Uterus (tissue), 4 donors: ENCODE measurements around the gene CRYZ. TPM values are rescaled to one million over a fixed set of nuclear protein-coding genes. Genes with fewer than 3 reads are reported as not detected.

Experiments
- DNase-seq, 2 donors: peaks; one replicate each; pipeline ENCODE4 v3.0.0-alpha.2; 2019 to 2020
- H3K27ac ChIP-seq, 2 donors: fragments of 200-600 bp; sonication (generic); 1 replicate in 1 of 2; 2 replicates in 1 of 2; pipeline ENCODE4 v1.5.1; 2016 to 2018
- H3K27me3 ChIP-seq, 2 donors: fragments of 200-600 bp; sonication (generic); one replicate each; pipeline ENCODE4 v1.5.1; 2018 to 2019; ENCODE audit warnings: control low read depth in 1 of 2
- H3K36me3 ChIP-seq, 2 donors: fragments of 200-600 bp; sonication (generic); one replicate each; pipeline ENCODE4 v1.5.1; 2019; ENCODE audit warnings: control low read depth in 1 of 2
- H3K4me1 ChIP-seq, 2 donors: fragments of 200-600 bp; sonication (generic); one replicate each; pipeline ENCODE4 v1.5.1; 2018 to 2019; ENCODE audit warnings: control low read depth in 1 of 2
- H3K4me3 ChIP-seq, 2 donors: fragments of 200-600 bp; sonication (generic); 1 replicate in 1 of 2; 2 replicates in 1 of 2; pipeline ENCODE4 v1.5.1; 2018 to 2019; ENCODE audit warnings: mild to moderate bottlenecking in 1 of 2
- H3K9me3 ChIP-seq, 2 donors: fragments of 200-600 bp; sonication (generic); one replicate each; pipeline ENCODE4 v1.5.1; 2019; ENCODE audit warnings: control low read depth in 1 of 2
- POLR2A ChIP-seq, 2 donors: fragments of 450-650 bp; IDR thresholded peaks; one replicate each; pipeline ENCODE4 v1.6.1; 2016; ENCODE audit warnings: antibody characterized with exemption in 2 of 2, mild to moderate bottlenecking in 1 of 2, moderate library complexity in 1 of 2
- intact Hi-C: fragments of 100-400 bp; cut with DNase I; formaldehyde crosslinking; loops from one replicate; pipeline ENCODE4 v1.15.1; 2023; ENCODE audit warnings: low total_unique reads
- total RNA-seq, 4 donors: library from RNA; depleted of rRNA in 3 of 4; stranded (reverse); fragments of >200 nt in 3 of 4; gene quantifications; one replicate each; pipeline versions ENCODE4 v1.1.0 to v1.2.4, GENCODE V29; 2014 to 2023
- TF ChIP-seq, protein P1 (sequence below), 4 experiments: fragments of 200-600 bp in 2 of 4; fragments of 450-650 bp in 2 of 4; sonication (generic) in 2 of 4; IDR thresholded peaks; one replicate each; pipeline ENCODE4 v1.5.1; 2016 to 2019; ENCODE audit warnings: antibody characterized with exemption in 4 of 4, mild to moderate bottlenecking in 2 of 4, moderate library complexity in 1 of 4
- donor health status: DM: yes; HTN: yes; CAD: no.

Gene CRYZ
- total RNA-seq, 4 donors from 2014 or later = 22.4 to 53.7 (median 36.4) TPM

DNA sequence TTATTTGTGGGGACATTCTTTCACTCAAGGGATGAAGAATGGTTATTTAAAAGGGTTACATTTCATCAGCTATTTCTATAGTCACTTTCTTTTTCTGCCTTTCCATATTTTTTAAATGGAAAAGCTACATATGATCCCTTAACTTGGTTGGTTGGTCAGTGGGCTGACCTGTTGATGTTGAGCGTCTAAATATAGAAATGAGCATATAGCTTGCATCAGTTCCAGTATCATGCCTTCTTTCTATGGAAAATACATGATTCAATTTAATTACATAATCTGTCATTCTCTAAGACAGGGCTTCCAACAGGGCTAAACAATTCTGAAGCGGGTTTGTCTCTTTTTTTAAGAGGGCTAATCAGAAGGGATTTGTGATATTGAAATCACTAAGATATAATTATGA is 40.7 kb upstream of the CRYZ start:
- Histone ChIP-seq H3K27me3 (peaks cover 0 to 4% of the 10 kb centered on the region in 2 donors), H3K4me1 (no peaks in the 10 kb centered on the region), H3K36me3 (no peaks in the 10 kb centered on the region), H3K27ac (no peak overlapping the region), H3K9me3 (no peaks in the 10 kb centered on the region), H3K4me3 (no peak overlapping the region)
- no peak for TF ChIP-seq POLR2A (IDR thresholded peaks at IDR 0.05)
- TF ChIP-seq, protein P1, sequence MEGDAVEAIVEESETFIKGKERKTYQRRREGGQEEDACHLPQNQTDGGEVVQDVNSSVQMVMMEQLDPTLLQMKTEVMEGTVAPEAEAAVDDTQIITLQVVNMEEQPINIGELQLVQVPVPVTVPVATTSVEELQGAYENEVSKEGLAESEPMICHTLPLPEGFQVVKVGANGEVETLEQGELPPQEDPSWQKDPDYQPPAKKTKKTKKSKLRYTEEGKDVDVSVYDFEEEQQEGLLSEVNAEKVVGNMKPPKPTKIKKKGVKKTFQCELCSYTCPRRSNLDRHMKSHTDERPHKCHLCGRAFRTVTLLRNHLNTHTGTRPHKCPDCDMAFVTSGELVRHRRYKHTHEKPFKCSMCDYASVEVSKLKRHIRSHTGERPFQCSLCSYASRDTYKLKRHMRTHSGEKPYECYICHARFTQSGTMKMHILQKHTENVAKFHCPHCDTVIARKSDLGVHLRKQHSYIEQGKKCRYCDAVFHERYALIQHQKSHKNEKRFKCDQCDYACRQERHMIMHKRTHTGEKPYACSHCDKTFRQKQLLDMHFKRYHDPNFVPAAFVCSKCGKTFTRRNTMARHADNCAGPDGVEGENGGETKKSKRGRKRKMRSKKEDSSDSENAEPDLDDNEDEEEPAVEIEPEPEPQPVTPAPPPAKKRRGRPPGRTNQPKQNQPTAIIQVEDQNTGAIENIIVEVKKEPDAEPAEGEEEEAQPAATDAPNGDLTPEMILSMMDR (IDR thresholded peaks at IDR 0.05) = no peak
- DNase-seq = no peak
- intact Hi-C loops = no loop called here

- H3K9me3 ChIP-seq = no peaks in the 10 kb centered on the region
- H3K27me3 ChIP-seq = peaks cover 0 to 4% of the 10 kb centered on the region in 2 donors
- no peaks in the 10 kb centered on the region for H3K36me3 ChIP-seq
- no peak for TF ChIP-seq POLR2A (IDR thresholded peaks at IDR 0.05)
- TF ChIP-seq, protein P1 (IDR thresholded peaks at IDR 0.05) = no peak
- no peak for DNase-seq
- H3K27ac ChIP-seq = no peak overlapping the region
- intact Hi-C loops = no loop called here
- H3K4me1 ChIP-seq = no peaks in the 10 kb centered on the region
- H3K4me3 ChIP-seq = no peak overlapping the region
These were observed 40.1 kb upstream of the CRYZ start for GRCh38 chr1:74772945-74773344.

GRCh38 chr1:74771913-74772515 is 39.2 kb upstream of the CRYZ start:
- H3K4me3 ChIP-seq = no peak overlapping the region
- H3K27ac ChIP-seq = no peak overlapping the region
- TF ChIP-seq, protein P1 (IDR thresholded peaks at IDR 0.05) = peak; percentile 41 to 52 (median 51)
- no peak for TF ChIP-seq POLR2A (IDR thresholded peaks at IDR 0.05)
- no peak for DNase-seq
- peaks cover 0 to 4% of the 10 kb centered on the region in 2 donors for H3K27me3 ChIP-seq
- intact Hi-C loops = no loop called here
- H3K36me3 ChIP-seq = no peaks in the 10 kb centered on the region
- no peaks in the 10 kb centered on the region for H3K9me3 ChIP-seq
- no peaks in the 10 kb centered on the region for H3K4me1 ChIP-seq

DNA sequence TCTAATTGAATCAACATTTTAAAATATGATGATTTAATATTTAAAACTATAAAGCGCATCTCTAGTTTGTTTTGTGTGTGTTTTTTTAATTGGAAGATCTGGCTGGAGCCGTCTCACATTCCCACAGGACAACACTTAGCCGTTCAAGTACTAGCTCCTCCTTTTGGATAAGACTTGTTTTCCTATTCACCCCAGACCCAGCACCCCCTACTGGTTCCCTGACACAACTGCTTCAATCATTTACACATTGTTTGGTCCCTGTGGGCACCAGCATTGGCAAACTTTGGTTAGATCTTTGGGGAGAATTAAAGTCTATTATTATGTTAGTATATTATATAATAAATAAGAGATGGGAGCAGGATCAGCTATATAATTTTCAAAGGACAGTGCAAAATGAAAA is 34.6 kb upstream of the CRYZ start:
- Histone ChIP-seq H3K9me3 (no peaks in the 10 kb centered on the region), H3K27me3 (no peaks in the 10 kb centered on the region), H3K4me3 (no peak overlapping the region), H3K4me1 (no peaks in the 10 kb centered on the region), H3K27ac (no peak overlapping the region), H3K36me3 (no peaks in the 10 kb centered on the region)
- DNase-seq = no peak
- no peak for TF ChIP-seq POLR2A (IDR thresholded peaks at IDR 0.05)
- TF ChIP-seq, protein P1 (IDR thresholded peaks at IDR 0.05) = no peak
- intact Hi-C loops = no loop called here

GRCh38 chr1:74766579-74766978 is 33.7 kb upstream of the CRYZ start:
- H3K27me3 ChIP-seq = no peaks in the 10 kb centered on the region
- no peak for TF ChIP-seq POLR2A (IDR thresholded peaks at IDR 0.05)
- TF ChIP-seq, protein P1 (IDR thresholded peaks at IDR 0.05) = no peak
- H3K4me1 ChIP-seq = no peaks in the 10 kb centered on the region
- no peak overlapping the region for H3K27ac ChIP-seq
- intact Hi-C loops = no loop called here
- H3K36me3 ChIP-seq = no peaks in the 10 kb centered on the region
- no peaks in the 10 kb centered on the region for H3K9me3 ChIP-seq
- no peak overlapping the region for H3K4me3 ChIP-seq
- no peak for DNase-seq
